HG02852 (cell line): ENCODE measurements around the gene ACOXL.

Experiments
- ATAC-seq: cut with Tn5 transposase; IDR thresholded peaks from one replicate; pipeline ENCODE4 v1.9.1; 2021; ENCODE audit warnings: mild to moderate bottlenecking, moderate library complexity; ENCODE audit not compliant: unreplicated experiment

Gene ACOXL

DNA sequence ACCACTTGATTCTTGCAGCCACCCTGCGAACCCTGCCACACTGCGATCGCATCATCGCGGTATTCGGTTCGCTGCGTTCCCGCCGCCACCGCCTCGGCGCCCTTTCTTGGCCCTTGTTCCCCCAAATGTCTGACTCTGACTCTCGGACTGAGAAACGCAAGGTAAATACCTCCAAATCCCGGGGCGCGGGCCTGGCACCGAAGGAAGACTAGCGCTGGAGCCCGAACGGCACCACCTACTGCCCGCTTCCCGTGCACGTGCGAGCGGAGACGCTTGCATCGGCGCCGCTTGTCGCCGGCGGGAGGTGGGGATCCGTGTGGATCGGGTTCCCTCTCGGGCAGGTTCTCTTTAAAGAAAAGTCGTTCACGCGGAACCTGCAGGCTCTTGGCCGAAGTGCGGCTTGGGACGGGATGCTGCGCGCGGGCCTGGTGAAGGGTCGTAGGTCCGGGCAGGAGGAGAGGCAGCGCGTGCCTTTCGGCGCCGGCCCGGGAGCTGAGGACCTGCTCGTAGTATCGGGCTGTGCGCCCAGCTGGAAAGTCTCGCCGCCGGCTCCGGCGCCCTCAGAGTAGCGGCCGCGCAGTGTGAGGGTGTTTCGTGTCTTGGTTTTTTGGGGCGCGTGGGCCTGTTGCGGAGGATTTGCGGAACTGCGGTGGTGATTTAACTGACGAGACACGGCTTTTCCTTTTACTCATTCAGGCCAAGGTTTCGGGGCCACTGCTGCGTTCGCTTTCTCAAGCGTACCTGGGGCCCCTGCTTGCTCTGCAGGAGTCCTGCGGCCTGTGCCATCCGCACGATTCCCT lies 388.9 kb downstream of the ACOXL start:
- no peak for ATAC-seq

DNA sequence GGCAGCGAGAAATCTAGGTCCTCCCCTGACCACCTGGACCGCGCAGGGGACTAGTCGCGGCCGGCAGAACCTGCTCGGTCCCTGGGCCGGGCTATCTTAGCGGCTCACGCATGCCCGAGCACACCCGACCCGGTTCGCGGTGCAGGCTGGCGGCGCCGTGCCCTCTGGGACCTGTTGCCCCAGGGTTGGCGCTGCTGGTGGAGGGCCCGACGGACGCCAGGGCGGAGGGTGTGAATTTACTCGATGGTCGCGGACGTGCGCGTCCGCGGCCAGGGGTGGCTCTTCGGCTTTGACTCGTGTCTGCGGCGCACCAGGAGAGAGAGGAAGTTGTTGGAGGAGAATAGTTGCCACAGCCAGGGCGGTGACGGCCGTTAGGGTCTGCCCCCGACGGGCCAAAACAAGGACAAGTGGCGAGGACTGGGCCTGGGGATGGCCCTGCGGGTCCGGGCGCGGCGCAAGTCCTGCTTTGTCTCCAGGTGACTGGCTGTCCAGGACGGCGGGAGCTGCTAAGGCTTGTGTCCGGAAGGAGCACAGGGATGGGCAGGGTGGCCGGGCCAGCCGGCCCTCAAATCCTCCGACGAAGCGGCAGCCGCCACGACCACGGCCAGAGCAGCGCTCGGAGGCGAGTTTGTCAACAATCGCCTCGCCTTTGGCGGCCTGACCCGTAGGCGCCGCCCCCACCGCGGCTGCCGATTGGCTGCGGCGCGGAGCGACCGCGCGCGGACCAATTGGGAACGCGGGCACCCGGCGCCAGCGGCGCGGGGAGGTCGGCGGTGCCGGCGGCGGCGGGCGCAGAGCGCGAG lies 389.7 kb downstream of the ACOXL start:
- ATAC-seq = peak; percentile 54

DNA sequence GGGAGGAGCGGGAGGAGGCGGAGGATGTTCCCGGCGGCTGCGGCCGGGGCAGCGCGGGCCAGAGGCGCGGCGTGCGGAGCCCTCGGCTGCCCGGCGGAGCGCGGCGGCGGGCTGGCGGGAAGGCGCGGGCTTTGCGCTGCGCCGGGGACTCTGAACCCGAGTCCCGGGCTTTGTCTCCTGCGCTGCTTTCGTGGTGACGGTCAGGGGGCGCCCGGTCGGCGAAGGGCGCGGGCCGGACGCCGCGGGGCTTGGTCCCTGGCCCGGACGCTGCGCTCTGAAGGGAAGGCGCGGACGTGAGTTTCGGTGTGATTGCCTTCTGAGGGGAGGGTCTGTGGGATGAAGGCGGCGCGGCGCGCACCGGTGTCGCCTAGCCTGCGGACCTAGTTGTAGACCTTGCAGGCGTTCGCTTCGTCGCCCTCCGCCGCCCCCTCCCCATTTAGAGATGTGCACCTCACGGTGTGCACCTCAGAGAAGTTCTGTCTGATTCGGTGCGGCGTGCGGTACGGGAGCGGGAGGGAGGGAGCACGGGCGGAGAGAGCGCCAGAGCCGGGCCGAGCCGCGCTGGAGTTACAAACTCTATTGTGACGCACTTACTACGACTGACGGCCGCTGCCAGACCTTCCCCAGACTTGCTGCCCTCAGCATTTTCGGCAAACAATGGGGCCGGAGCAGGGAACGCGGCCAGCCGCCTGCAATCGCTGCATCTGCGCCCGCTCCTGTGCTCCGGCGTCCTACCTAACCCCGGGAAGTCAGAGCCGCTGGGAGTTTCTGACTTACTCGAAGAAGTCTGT lies 390.5 kb downstream of the ACOXL start:
- ATAC-seq = no peak

DNA sequence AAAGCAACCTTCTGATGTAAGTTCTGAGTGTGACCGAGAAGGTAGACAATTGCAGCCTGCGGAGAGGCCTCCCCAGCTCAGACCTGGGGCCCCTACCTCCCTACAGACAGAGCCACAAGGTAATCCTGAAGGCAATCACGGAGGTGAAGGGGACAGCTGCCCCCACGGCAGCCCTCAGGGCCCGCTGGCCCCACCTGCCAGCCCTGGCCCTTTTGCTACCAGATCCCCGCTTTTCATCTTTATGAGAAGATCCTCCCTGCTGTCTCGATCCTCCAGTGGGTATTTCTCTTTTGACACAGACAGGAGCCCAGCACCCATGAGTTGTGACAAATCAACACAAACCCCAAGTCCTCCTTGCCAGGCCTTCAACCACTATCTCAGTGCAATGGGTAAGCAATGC lies 391.4 kb downstream of the ACOXL start:
- ATAC-seq = no peak

DNA sequence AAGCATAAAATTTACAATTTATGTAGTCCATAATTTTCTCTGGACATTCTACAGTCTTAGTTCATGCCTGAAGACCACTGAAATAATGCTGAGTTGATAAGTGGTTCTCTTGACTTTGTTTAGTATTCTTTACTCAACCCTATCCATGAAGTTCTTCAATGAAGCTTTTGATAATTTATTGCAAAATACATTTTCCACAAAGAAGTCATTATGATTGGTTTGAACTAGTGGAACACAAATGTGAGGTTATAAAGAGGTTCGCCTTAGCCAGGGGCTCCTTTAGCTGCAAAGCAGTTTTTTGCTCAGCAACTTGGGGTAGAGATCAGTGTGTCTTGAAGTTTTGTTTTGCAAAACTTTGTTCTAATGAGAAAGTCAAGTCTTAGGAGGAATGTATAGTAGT lies 394.2 kb downstream of the ACOXL start:
- no peak for ATAC-seq

DNA sequence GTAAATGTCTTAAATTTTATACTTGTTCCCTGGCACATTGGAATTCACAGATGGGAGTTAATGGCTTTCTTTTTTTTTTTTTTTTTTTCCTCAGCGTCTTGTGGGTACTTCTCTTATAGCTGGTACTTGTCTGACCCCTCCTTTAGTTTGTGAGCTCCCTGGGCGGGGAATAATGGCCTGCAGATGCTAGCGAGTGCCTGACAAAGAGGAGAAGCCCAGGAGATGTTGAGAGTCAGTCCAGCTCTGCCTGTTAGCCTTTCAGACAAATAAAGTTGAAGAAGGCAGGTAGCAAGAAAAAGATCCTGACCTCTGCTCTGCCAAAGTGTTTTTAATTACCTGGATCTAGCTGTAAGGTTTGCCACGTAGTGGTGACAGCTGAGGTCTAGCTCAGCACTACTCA lies 395.0 kb downstream of the ACOXL start:
- ATAC-seq = no peak

DNA sequence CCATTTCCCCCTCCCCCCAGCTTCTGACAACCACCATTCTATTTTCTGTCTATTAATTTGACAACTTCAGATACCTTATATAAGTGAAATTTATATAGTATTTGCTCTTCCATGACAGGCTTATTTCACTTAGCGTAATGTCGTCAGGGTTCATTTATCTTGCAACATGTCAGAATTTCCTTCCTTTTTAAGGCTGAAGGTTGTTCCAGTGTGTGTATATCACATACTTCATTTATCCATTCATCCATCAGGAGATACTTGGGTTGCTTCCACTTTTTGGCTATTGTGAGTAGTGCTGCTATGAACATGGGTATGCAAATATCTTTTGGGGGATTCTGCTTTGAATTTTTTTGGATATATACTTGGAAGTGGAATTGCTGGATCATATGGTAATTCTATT lies 395.7 kb downstream of the ACOXL start:
- no peak for ATAC-seq

DNA sequence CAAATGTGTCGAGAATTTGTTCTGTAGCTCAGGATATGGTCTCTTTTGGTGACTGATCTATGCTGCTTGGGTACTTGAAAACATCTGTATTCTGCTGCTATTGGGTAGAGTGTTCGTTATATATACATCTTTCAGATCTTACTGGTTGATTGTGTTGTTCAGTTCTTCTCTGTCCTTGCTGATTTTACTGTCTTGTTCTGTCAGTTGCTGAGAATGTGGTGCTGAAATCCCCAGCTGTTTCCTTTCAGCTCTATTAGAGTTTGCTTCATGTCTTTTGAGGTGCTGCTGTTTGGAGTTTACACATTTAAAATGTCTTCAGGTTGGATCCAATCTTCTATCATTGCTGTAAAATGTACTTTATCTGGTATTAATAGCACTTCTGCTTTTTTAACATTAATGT lies 401.2 kb downstream of the ACOXL start:
- no peak for ATAC-seq

DNA sequence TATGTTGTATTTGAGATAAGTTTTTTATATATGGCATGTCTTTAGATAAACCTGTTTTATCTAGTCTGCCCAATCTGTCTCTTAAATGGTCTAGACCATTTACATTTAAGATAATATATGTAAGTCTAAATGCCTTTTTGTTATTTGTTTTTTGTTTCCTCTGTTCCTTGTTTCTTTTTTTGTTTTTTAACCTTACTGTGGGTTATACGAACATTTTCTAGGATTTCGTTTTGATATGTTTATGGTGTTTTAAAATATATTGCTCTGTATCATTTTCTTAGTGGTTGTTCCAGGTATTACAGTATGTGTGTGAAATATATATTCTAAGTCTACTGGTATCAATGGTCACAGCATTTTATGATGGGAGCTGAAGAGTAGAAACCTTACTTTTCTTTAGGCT lies 401.7 kb downstream of the ACOXL start:
- no peak for ATAC-seq

DNA sequence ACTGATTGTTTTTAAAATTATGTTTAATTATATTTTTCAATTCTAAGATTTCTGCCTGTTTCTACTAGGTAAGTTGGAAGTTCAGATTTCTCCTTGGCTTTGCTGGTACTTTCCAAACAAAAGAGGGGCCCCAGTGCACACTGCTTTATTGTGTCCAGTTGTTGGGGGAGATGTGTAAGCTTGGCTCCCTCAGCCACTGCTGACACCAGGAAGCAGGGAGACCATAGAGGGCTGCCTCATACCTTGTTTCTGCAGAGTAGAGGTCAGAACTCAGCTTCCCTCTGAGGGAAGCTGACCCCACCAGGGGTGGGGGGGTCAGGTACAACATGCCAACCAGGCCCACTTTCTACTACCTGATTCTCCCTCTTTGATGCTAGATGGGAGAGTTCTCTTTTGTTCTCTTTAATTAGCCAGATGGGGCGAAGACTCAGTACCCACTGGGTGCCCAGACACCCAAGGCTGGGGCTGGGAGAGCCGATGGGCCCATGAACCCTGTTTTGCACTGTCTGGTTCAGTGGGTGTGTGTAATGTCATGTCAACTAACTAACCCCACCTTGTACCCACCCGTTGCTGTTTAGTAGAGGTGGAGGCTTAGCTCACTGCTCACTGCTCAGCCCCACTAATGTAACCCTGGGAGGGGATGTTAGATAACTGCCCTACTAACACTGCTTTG lies 403.0 kb downstream of the ACOXL start:
- ATAC-seq = no peak

DNA sequence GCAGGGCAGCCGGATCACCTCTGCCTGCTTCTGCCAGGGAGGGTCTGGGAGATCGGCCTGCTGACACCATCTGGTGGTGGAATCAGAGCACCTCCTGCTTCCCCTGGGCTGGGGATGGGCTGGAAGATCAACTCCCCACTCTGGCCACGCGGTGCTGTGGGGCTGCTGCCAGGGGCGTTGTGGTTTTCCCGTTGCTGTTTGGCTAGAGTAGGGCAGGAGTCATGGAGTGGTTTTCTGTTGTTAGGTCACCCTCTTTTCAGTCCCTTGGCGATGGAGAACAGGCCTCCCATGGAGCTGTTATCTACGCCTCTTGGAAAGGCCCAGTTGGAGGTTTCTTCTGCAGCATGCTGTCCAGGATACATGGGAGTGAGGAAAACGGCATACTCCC lies 403.5 kb downstream of the ACOXL start:
- ATAC-seq = no peak

DNA sequence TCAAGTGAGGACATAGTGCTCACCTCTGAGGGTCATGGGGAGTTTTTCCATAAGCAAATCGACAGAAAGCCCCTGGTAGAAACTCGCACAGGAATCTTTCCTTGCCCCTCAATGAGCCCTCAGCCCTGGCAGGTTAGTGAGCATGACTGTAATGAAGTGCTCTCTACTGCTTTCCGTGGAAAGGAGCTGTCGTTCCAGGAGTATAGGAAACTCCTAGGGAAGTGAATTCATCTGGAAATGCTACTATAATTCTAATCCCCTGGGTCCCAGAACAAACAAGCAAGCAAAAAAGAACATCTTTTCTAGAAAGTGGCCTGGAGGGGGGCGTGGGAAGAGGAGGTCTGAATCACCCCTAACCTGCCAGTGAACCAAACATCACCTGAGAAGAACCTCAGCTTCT lies 406.5 kb downstream of the ACOXL start:
- no peak for ATAC-seq

DNA sequence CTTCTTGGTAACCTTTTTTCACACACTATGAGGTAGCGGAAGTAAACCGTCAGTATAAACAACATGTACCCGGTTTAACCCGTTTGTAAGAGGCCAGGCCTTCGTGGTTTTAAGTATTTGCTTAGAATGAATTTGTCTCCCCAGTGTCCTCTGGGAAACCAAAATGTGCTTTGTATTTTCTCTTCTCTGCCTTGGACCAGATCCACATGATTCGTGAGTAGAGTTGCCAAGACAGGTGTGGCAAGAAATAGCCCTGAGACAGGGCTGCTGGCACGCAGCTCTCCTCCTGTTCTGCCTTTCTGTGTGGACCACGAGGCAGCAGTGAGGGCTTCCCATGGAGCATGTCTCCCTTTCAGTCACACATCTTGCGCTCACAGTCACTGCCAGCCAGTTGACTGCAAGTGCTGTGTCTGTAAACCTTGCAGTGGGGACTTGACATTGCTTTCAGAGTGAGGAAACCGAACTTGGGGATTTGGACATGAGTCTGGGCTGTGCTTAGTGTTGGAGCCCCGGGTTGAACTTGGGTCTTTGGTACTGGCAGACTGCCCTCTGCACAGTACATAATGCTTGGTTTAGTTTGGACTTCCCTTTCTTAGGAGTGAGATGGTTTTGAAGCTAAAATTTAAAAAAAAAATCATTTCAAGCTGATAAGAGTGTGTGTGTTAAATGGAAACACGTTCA lies 407.4 kb downstream of the ACOXL start:
- ATAC-seq = no peak

DNA sequence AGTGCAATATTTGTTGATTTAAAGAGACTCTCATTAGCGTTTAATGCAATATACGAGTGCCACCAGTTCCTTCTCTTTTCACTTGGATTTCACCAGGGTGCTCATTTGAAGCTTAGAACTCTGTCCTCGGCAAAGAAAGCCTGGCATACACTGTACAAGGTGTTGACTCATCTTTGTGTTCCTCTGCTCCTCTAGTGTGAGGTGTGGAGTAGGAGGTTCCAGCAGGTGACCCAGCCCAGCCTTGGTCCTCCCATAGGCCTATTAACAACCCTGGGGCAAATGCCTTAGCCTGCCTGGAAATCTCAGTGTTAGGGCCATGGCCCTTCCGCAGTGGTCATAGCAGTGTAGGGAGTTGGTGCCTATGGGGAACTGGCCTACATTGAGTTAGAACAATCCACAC lies 408.4 kb downstream of the ACOXL start:
- ATAC-seq = no peak

DNA sequence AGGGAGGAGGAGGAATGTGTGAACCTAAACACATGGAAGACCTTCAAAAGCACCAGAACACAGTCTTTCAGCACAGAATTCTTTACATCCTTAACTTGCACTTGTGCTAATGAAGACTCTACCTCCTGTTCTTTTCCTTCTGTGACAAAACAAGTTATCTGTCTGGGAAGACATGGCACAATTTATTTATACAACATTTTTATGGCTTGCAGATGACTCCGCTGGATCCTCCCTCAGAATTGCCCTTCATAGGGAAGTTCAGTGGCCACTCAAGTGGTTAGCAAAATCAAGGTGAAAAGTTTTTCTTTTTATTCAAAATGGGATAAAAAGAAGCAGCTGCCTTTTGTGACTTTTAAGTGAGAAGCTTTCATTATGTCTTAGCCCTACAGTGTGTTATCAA lies 409.7 kb downstream of the ACOXL start:
- no peak for ATAC-seq

DNA sequence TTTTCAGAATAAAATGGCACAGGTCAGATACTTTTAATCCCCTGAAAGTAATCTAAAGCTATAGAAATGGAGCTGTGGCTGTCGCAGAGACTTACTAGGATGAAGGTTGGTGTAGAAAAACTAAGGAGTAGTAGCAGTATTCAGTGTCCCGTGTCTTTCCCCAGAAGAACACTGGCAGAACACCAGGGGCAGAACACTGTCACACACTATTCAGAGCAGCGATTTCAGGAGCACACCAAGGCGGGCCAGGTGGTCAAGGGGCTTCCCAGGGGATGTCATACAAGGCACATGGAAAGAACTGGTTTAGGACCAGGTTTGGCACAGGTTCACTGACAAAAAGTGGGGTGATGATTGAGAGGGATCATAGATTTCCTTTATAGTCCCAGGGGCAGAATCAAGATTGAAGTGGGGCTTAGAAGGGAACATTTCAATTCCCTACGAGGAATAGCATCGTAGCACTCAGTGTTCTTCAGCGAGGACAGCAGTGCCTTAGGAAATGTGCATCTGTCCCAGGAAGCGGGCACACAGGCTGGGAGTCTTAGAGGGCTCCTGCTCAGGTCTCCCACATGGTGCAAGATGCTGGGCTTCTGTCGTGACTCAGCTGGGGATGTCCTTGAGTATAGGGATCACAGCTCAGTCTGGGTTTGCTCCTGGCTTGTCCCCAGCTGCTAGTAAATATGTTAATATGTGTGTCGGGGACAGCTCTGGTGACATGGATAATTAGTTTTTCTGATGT lies 410.9 kb downstream of the ACOXL start:
- ATAC-seq = no peak

DNA sequence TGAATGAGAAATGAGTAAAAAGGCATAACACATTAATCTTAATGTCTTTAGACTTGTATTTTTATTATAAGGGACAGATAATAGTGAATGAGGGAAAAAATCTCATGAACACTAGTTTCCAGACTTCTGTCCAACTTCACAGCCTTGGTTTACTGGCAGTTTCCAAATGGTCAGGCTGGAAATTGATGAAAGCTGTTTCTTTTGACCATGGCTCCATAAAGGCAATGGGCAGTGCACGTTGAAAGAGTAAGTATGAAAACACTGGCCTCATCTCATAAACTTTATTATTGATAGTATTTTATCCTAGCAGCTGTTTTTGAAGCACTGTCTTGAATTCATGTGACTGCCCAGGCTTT lies 411.4 kb downstream of the ACOXL start:
- ATAC-seq = no peak

DNA sequence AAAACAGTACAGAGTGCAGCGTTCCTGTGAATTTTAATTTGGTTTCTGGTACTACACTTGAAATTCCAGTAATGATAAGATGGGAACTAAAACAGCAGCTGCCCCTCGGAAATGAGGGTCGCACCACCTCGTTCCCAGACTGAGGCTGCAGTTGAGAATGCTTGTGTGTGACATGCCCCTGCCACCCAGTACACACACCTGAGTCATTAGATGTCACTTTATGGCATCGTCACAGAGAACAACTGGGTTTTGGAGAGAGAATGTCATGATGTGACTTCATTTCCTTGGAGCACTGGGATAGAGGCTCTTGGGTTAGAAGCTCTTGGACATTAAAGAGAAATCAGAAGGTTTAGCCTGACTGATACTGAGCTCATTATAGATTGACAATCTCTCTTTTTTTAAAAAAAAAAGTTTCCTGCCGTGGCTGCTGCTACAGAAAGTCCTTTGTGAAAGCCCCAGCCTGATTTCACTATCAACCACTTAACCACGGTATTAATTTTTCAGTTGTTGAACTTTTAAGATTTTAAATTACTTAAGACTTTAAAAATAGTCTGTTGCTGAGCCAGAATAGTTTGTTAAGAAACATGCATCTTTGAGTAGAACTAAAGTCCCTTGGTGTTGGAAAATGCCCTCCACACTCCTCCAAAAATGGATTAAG lies 412.9 kb downstream of the ACOXL start:
- no peak for ATAC-seq

DNA sequence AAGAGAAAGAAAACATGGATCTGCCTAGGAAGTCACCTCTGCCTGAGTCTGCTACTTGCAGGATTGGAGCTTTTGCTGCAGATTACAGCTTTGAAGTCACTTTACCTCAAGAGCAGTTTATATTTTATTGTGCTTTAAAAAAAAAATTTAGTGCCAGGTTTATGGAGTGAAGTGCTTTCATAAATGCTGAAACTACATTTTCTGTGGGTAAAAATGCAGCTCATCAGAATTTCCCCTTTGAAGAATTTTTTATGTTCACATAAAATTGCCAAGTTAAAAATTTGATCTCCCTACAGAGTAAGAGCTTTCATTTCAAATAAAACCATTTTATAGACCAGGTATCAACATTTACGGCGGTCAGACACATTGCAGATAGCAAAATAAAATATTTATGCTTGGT lies 413.6 kb downstream of the ACOXL start:
- ATAC-seq = no peak
